ENCODE data around the gene GALNS. TPM values are rescaled to one million over a fixed set of nuclear protein-coding genes. Genes with fewer than 3 reads are reported as not detected.

The GALNS gene
- total and polyA plus RNA-seq, 2 of the 13 experiments (the other 11 are each of a cell fraction or from before 2014, with no cell fraction given), result 9.2 to 9.8 TPM

DNA sequence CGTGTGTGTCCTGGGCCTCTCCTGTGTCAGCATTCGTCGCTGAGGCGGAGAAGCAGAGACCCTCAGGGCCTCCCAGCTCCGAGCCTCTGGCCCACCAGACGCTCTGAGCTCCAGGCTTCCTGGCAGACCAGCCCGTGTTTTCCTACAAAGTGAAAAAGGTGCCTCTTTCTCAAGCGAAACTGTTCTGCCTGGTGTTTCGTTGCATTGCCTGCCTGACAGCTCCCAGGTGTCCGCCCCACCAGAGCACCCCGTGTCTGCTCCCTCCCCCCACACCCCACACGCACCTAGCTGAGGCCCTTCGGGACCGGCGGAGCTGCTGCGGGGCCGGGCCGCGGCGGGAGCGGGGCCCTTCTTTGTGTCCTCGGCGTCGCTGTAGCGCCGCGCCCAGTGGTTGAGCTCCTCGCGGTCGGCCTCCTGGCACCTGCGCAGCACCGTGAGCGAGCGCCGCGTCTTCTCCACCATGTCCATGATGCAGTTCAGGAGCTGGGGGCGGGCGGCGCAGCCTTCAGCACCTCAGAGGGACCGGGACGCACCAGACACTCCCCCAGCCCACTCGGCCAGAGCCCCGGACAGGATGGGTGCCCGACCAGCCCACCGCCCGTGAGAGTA, 24.4 kb upstream of the GALNS start (continued):
- TF ChIP-seq, protein P1, sequence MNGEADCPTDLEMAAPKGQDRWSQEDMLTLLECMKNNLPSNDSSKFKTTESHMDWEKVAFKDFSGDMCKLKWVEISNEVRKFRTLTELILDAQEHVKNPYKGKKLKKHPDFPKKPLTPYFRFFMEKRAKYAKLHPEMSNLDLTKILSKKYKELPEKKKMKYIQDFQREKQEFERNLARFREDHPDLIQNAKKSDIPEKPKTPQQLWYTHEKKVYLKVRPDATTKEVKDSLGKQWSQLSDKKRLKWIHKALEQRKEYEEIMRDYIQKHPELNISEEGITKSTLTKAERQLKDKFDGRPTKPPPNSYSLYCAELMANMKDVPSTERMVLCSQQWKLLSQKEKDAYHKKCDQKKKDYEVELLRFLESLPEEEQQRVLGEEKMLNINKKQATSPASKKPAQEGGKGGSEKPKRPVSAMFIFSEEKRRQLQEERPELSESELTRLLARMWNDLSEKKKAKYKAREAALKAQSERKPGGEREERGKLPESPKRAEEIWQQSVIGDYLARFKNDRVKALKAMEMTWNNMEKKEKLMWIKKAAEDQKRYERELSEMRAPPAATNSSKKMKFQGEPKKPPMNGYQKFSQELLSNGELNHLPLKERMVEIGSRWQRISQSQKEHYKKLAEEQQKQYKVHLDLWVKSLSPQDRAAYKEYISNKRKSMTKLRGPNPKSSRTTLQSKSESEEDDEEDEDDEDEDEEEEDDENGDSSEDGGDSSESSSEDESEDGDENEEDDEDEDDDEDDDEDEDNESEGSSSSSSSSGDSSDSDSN (CRISPR knock-in tag; IDR thresholded peaks at IDR 0.05), result peak; percentile 57; the same call in 1 of the 2 replicates
- TF ChIP-seq DR1 (CRISPR knock-in tag; IDR thresholded peaks at IDR 0.05), result no peak
- no peak for TF ChIP-seq PPARG (CRISPR knock-in tag; conservative IDR thresholded peaks at IDR 0.05)
- no peak for TF ChIP-seq FOXK1 (CRISPR knock-in tag; IDR thresholded peaks at IDR 0.05; ENCODE audit: borderline replicate concordance, low read depth)
- no peak for TF ChIP-seq ZNF235 (CRISPR knock-in tag; IDR thresholded peaks at IDR 0.05; ENCODE audit: borderline replicate concordance)
- TF ChIP-seq YEATS2 (CRISPR knock-in tag; IDR thresholded peaks at IDR 0.05; ENCODE audit: borderline replicate concordance), result no peak
- TF ChIP-seq, protein P2, sequence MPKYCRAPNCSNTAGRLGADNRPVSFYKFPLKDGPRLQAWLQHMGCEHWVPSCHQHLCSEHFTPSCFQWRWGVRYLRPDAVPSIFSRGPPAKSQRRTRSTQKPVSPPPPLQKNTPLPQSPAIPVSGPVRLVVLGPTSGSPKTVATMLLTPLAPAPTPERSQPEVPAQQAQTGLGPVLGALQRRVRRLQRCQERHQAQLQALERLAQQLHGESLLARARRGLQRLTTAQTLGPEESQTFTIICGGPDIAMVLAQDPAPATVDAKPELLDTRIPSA (CRISPR knock-in tag; IDR thresholded peaks at IDR 0.05; ENCODE audit: borderline replicate concordance), result no peak
- 0 out of 2 replicates have a peak, but pooled peaks have one; percentile 53 for TF ChIP-seq ZNF501 (CRISPR knock-in tag; IDR thresholded peaks at IDR 0.05)
- no peak for TF ChIP-seq ATF7-NPFF (CRISPR knock-in tag; IDR thresholded peaks at IDR 0.05; ENCODE audit: low read depth)
- no peak for TF ChIP-seq ZNF263 (CRISPR knock-in tag; IDR thresholded peaks at IDR 0.05)
- TF ChIP-seq, protein P3, sequence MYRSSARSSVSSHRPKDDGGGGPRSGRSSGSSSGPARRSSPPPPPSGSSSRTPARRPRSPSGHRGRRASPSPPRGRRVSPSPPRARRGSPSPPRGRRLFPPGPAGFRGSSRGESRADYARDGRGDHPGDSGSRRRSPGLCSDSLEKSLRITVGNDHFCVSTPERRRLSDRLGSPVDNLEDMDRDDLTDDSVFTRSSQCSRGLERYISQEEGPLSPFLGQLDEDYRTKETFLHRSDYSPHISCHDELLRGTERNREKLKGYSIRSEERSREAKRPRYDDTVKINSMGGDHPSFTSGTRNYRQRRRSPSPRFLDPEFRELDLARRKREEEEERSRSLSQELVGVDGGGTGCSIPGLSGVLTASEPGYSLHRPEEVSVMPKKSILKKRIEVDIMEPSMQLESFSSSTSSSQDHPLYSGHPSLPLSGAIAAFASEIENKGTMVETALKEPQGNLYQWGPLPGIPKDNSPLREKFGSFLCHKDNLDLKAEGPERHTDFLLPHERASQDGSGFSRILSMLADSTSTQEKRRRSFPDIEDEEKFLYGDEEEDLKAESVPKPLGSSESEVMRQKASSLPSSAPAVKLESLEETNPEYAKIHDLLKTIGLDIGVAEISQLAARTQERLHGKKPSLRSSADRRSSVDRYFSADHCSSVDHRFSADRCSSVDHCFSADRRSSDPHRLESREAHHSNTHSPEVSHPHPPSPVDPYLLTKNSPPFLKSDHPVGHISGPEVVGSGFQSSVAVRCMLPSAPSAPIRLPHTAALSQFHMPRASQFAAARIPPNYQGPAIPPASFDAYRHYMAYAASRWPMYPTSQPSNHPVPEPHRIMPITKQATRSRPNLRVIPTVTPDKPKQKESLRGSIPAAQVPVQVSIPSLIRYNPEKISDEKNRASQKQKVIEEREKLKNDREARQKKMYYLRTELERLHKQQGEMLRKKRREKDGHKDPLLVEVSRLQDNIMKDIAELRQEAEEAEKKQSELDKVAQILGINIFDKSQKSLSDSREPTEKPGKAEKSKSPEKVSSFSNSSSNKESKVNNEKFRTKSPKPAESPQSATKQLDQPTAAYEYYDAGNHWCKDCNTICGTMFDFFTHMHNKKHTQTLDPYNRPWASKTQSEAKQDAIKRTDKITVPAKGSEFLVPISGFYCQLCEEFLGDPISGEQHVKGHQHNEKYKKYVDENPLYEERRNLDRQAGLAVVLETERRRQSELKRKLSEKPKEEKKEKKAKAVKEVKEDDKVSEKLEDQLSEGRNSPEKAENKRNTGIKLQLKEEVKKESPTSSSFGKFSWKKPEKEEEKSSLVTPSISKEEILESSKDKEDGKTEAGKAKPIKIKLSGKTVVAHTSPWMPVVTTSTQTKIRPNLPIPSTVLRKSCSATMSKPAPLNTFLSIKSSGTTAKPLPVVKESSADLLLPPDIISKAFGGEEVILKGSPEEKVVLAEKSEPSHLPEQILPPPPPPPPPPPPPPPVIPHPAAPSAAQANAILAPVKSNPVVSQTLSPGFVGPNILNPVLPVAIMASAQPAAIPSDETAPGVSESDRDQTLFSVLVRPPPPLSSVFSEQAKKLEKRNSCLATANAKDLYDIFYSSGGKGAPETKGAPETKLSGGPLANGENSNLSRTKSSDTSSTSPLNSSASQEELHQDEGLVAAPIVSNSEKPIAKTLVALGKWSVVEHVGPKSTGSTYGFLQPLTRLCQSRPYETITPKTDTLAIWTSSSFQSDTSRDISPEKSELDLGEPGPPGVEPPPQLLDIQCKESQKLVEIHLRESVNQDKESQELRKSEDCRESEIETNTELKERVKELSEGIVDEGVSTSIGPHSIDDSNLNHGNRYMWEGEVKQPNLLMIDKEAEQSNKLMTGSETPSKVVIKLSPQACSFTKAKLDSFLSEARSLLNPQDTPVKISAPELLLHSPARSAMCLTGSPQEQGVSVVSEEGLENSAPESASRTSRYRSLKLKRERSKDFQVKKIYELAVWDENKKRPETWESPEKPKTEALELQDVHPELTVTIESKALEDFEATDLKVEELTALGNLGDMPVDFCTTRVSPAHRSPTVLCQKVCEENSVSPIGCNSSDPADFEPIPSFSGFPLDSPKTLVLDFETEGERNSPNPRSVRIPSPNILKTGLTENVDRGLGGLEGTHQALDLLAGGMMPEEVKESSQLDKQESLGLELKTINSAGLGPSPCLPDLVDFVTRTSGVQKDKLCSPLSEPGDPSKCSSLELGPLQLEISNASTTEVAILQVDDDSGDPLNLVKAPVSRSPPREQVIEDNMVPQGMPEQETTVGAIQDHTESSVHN (CRISPR knock-in tag; IDR thresholded peaks at IDR 0.05), result no peak
- no peak for TF ChIP-seq KLF9 (CRISPR knock-in tag; IDR thresholded peaks at IDR 0.05; ENCODE audit: low read depth)
- TF ChIP-seq HOXA5 (CRISPR knock-in tag; IDR thresholded peaks at IDR 0.05), result no peak
- TF ChIP-seq, protein P4, sequence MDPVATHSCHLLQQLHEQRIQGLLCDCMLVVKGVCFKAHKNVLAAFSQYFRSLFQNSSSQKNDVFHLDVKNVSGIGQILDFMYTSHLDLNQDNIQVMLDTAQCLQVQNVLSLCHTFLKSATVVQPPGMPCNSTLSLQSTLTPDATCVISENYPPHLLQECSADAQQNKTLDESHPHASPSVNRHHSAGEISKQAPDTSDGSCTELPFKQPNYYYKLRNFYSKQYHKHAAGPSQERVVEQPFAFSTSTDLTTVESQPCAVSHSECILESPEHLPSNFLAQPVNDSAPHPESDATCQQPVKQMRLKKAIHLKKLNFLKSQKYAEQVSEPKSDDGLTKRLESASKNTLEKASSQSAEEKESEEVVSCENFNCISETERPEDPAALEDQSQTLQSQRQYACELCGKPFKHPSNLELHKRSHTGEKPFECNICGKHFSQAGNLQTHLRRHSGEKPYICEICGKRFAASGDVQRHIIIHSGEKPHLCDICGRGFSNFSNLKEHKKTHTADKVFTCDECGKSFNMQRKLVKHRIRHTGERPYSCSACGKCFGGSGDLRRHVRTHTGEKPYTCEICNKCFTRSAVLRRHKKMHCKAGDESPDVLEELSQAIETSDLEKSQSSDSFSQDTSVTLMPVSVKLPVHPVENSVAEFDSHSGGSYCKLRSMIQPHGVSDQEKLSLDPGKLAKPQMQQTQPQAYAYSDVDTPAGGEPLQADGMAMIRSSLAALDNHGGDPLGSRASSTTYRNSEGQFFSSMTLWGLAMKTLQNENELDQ (CRISPR knock-in tag; IDR thresholded peaks at IDR 0.05; ENCODE audit: borderline replicate concordance), result no peak
- no peak for TF ChIP-seq CHD2 (IDR thresholded peaks at IDR 0.05; ENCODE audit: low read depth, low read length)
